ENCODE results near the gene LRSAM1.

DNA sequence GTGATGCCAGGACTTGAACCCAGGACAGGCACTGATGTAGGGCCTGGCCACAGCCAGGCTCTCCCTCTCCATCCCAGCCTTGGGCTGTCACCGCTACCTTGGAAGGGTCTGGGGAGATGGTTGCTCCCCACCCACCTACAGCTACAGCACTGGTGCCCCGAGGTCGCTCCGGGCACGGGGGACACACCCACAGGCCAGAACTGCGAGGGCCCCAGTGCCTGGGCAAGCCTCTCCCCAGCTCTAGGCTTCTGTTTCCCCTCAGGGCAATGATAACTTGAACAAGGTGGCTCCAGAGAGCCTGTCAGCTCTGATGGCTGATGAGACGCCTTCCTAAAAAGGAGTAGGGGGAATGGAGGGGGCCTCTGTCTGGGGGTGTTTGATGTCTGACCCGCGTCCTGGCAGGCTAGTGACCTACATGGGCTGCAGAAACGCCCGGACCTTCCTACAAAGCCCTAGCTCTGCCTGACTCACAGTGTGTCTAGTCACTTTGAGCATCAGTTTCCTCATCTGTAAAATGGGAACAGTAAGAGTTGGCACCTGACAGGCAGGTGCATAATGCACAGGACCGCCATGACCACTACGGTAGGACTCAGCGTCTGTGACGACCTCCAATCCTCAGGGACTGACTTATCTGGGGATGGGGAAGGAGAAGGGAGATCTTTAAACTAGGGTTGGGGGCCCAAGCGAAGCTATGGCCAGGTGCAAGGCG lies 76.4 kb downstream of the LRSAM1 start:
- TF ChIP-seq, protein P1, sequence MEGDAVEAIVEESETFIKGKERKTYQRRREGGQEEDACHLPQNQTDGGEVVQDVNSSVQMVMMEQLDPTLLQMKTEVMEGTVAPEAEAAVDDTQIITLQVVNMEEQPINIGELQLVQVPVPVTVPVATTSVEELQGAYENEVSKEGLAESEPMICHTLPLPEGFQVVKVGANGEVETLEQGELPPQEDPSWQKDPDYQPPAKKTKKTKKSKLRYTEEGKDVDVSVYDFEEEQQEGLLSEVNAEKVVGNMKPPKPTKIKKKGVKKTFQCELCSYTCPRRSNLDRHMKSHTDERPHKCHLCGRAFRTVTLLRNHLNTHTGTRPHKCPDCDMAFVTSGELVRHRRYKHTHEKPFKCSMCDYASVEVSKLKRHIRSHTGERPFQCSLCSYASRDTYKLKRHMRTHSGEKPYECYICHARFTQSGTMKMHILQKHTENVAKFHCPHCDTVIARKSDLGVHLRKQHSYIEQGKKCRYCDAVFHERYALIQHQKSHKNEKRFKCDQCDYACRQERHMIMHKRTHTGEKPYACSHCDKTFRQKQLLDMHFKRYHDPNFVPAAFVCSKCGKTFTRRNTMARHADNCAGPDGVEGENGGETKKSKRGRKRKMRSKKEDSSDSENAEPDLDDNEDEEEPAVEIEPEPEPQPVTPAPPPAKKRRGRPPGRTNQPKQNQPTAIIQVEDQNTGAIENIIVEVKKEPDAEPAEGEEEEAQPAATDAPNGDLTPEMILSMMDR (conservative IDR thresholded peaks at IDR 0.05 in 1 of 2, IDR thresholded peaks at IDR 0.05 in 1 of 2; ENCODE audit: extremely low read depth in 1 of 2, insufficient read depth in 1 of 2, low read depth in 1 of 2, low read length in 2 of 2), result no peak
- TF ChIP-seq EZH2 (IDR thresholded peaks at IDR 0.05; ENCODE audit: borderline replicate concordance, low read length), result no peak

All from mammary epithelial cell (primary cell).